Medulla oblongata (tissue), 1 donor: Measurements from ENCODE around the gene ZNF578.
A peak's percentile ranks its signal among the peaks of the same experiment; 100 is the strongest.
"Not testable (repeated sequence)": the region's sequence is repeated elsewhere in the genome, so short reads cannot be mapped to it uniquely, and the experiment has no call there.

Experiments
- DNase-seq: peaks from one replicate; pipeline ENCODE4 v3.0.0-alpha.2; 2015; ENCODE audit errors: extremely low spot score

ZNF578 gene

DNA sequence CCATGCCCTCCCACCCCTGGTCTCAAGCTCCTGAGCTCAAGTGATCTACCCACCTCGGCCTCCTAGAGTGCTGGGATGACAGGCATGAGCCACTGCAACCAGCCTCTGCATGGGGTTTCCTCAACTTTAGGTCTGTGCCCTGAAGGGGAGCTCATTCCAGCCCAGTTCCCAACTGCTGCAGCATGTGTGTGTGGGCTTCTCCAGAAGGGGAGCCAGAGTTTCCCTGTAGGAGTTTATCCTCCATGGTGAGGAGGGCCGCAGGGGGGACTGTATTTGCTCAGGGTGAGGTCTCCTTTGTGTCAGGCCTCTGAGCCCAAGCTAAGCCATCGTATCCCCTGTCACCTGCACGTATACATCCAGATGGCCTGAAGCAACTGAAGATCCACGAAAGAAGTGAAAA lies 62.8 kb downstream of the ZNF578 start:
- no peak for DNase-seq

DNA sequence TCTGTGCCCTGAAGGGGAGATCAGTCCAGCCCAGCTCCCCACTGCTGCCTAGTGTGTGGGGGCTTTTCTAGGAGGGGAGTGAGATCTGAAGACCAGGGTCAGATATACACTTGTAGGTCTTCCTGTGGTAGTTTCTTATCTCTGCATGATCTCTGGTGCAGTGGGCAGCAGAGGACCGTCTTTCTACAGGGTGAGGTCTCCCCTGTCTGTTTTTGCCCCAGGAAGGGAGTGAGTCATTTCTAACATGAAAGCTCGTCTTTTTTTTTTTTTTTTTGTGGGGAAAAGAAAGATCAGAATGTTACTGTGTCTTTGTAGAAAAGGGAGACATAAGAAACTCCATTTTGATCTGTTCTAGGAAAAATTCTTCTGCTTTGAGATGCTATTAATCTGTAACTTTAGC lies 65.3 kb downstream of the ZNF578 start:
- no peak for DNase-seq

DNA sequence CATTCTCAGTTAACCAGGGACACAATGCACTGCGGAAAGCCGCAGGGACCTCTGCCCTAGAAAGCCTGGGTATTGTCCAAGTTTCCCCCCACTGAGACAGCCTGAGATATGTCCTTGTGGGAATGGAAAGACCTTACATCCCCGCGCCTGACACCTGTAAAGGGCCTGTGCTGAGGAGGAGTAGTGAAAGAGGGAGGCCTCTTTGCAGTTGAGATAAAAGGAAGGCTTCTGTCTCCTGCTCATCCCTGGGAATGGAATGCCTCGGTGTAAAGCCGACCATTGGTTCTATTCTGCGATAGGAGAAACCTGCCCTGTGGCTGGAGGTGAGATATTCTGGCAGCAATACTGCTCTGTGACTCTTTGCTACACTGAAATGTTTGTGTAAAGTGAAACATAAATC lies 65.8 kb downstream of the ZNF578 start:
- DNase-seq, result not testable (repeated sequence)

GRCh38 chr19:52520013-52520412 lies 66.7 kb downstream of the ZNF578 start:
- DNase-seq, result no peak

DNA sequence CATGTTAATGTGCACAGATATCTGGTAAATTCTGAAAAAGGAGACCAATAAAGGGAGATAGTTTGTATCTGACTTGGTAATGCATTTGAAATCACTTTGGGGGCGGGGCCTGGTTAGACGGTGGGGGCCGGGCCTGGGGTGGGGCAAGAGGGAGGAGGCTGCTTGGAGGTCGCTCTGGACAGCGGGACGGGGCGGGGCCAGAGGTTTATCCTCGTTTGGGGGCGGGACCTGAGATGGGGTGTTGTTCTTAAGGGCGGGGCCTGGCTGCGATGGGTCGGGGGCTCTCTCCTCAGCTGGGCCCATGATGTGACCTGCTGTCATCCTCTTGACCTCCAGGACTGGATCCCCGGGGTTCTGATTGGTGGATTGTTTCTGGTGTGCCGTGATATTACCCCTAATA lies 69.2 kb downstream of the ZNF578 start:
- no peak for DNase-seq

- no peak for DNase-seq
Measured at GRCh38 chr19:52524086-52524485, 70.7 kb downstream of the ZNF578 start.

GRCh38 chr19:52527134-52527955 lies 74.0 kb downstream of the ZNF578 start, which contains the start of gene ZNF808:
Gene ZNF808 (plus strand): TSS chr19:52527668. CDS start chr19:52543285, 15,617 bp downstream.
- peak; percentile 85 for DNase-seq

DNA sequence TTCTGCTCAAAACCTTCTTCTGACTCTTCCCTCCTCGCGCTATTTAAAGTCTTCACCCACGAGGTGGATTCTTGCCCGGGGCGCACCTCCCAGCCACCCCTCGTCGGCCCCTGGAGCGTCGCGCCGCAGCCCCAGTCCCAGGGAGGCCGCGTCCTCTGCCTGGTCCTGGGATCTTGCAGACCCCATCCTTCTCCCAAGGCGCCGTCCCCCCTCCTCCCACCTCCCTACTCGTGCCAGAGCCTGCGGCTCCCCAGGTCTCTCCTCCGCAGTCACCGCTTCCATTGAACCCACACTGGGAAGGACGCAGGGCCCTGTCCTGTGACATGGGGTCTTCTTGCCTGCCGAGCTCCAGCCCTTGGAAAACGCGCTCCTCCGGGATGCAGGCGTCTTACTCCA lies 74.6 kb downstream of the ZNF578 start:
- peak; percentile 2 for DNase-seq

DNA sequence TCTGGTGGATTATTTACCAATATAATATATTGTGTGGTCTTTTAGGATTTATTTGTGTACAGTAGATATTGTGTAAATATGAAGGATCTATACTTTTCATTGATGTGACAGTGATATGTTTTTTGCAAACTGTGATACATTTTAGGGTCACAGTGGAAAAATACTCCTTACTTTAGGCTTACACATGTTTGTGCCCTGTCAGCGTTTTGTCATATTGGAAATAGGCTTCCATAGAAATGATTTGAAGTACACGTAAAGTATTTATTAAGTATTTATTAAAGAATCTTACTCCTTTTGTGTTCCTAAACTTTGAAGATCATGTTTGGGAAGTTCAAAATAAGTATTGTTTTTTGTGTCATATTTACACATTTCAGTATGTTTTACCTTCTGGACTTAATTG lies 79.1 kb downstream of the ZNF578 start:
- no peak for DNase-seq

DNA sequence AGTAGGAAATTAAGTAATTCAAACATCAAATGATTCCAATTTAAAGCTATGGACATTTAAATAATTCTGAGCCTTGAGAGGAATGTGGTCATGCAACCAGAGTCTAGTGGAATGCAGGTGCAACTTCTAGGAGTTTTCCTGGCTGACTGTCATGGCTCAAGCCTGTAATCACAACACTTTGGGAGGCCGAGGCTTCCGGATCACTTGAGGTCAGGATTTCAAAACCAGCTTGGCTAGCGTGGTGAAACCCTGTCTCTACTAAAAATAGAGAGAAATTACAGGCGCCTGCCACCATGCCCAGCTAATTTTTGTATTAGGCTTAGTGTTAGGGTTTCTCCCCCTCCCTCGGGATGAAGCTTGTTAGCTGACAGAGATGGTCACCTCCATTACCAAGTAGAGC lies 80.5 kb downstream of the ZNF578 start:
- no peak for DNase-seq

DNA sequence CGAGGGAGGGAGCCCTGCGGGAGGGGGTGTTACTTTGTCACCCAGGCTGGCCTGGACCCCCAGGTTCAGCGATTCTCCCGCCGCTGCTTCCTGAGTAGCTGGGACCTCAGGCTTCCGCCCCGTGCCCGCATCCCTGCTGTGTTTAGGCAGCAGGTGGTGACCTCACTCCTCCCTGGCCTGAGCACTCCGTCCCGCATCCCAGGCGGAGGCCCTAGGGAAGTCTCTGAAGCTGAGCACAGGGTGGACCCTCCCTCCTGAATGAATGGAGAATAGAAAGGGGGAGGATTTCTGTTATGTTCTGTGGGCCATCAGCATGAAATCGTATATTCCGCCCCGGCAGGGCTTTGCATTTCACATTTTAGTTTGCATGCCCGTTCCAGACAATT lies 82.0 kb downstream of the ZNF578 start:
- DNase-seq, result not testable (repeated sequence)

DNA sequence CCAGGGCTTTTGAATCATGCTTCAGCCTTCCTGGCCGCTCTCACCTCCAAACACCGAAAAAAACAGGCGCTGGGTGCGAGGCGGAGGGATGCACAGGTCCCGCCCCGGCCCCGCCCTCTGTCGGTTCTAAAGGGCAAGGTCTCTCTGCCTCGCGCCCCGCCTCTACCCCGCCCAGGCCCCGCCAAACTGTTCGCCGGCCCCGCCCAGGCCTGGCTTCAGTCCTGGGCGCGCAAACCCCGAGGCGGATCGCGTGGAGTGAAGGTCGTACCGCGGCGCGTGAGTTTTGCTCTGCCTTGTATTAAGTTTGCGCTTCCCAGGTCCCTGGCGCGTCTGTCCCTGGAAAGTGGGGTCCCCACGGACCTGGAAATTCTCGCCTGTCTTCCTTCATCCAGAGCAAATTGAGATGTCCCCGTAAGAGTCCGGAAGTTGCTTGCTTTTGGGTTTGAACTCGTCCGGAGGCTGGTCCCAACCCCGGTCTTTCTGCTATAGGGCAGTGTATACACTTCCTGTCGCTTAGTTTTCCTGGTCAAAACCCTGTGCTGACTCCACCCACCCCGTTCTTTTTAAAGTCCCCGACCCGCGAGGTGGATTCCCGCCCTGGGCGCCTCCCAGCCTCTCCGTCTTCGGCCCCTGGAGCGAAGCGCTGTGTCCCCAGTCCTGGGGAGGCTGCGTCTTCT lies 82.6 kb downstream of the ZNF578 start:
- peak; percentile 59 for DNase-seq

GRCh38 chr19:52536448-52536800 lies 83.1 kb downstream of the ZNF578 start:
- DNase-seq, result no peak

DNA sequence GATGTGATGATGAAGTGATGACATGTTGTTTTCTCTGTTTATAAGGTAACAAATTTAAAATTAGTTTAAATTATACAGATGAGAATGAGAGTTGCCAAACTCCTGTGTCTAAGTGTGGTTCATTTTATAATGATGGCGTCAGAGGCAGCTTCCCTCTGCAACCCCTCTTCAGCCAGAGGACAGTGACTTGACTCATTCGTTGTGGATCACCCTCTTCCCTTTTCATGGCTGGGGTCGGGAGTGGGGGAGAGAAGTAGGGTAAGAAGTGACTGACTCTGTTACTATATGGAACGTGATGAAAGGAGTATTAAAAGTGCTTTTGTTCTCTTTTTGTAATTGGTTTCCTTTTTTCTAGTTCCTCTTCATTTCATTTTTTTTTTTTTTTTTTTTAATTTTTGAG lies 85.5 kb downstream of the ZNF578 start:
- not testable (repeated sequence) for DNase-seq

DNA sequence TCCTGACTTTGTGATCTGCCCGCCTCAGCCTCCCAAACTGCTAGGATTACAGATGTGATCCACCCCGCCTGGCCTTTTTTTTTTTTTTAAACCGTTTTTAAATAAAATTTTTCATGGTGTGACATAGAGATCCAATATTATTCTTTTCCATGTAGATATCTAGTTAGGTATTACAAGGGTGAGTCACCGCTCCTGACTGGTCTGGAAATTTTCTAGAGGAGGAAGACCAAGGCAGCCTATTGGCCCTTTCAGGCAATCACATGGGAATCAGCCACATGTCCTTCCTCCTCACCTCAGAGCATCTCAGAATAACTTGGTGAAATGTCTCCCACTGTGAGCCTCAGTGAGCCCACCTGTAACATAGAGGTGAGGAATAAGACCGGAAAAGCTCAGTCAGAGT lies 87.8 kb downstream of the ZNF578 start:
- DNase-seq, result not testable (repeated sequence)

- no peak for DNase-seq
Measured at GRCh38 chr19:52541608-52542007, 88.3 kb downstream of the ZNF578 start.

DNA sequence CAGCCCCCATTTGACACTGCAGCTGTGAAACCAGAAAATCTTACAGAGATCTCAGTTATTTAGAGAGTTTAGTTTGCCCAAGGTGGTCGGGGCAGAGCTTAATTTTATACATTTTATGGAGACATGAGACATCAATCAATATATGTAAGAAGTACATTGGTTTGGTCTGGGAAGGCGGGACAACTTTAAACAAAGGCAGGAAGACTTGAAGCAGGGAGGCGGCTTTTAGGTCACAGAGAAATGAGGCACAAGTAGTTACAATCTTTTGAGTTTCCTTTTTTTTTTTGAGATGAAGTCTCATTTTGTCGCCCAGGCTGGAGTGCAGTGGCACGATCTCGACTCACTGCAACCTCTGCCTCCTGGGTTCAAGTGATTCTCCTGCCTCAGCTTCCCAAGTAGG lies 89.2 kb downstream of the ZNF578 start:
- DNase-seq, result not testable (repeated sequence)

- no peak for DNase-seq
Measured at GRCh38 chr19:52542984-52543664, 89.8 kb downstream of the ZNF578 start.

- DNase-seq, result no peak
Measured at GRCh38 chr19:52554216-52554971, 101.0 kb downstream of the ZNF578 start.

DNA sequence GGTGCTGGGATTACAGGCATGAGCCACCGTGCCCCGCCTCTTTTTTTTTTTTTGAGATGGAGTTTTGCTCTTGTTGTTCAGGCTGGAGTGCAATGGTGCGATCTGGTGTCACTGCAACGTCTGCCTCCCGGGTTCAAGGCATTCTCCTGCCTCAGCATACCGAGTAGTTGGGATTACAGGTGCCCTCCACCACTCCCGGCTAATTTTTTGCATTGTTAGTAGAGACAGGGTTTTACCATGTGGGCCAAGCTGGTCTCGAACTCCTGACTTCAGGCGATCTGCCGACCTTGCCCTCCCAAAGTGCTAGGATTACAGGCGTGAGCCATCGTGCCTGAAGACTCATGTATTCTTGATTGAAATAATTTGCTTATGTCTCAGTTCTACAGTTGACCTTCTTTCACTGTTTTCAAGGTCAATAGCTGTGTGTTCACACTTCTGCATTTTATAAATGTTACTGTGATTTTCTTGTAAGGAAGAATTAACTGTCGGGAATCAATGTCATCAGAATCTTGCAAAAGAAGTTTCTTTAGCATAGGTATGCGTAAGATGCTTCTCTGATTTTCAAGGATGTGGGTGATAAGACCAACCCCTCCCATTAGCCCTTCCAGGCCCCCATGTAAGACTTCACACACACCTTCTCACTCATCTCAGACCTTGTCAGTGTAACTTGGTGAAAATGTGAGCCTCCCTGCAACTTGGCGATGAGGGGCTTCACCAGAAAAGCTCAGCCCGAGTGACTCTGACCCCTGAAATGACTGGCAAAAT lies 104.1 kb downstream of the ZNF578 start:
- DNase-seq, result no peak
